Measurements from ENCODE around the gene P2RY14.
"Not testable (repeated sequence)": the region's sequence is repeated elsewhere in the genome, so short reads cannot be mapped to it uniquely, and the experiment has no call there.

The P2RY14 gene

DNA sequence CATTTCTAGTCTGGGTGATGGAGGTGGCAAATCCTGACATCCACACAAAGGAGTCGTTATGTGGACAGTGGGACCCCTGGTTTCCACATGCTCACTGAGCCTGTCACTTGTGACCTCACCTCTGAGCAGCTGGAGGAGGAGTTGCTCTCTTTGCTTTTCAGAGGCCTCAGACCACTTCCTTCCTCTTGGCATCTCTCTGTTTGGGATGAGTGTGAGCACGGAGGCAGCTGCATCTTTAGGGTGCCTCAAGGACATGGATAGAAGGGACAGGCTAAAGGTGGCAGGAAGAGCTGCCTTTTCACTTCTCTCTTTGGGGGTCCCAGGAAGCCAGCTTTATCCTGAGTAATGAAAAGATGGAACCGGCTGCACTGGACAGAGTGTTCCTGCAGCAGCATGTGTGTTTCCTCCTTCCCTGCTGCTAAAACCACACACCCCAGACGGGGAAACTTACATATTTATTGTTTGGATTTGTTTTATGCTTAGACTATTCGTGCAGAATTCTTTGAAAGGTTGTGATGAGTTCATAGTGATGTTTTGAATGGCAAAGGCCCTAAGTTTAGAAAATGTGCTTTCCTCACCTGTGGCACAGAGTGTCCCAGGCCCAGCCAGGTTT is 107.1 kb downstream of the P2RY14 start:
- FAIRE-seq: no peak

DNA sequence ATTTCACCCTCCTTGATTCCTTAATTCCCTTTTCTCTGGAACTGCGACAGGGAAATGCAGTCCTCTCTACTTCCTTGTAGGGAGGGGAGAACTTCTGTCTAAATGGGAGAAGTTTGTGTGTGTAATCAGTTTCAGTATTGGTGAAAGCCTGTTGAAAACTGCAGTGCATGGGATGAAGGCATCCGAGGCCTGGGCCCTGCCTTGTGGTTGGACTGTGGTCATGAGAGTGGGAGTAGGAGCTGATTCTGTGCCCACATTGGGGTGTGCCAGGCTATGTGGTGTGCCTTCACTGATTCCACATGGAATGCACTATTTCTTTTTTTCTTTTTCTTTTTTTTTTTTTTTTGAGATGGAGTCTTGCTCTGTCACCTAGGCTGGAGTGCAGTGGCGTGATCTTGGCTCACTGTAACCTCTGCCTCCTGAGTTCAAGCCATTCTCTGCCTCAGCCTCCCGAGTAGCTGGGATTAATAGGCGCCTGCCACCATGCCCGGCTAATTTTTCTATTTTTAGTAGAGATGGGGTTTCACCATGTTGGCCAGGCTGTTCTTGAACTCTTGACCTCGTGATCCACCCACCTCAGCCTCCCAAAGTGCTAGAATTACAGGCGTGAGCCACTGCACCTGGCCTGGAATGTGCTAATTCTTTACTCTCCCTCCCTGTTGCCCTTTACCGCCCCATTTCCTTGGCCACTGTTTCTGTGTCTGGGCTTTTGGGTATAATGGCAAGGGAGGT is 108.2 kb downstream of the P2RY14 start:
- not testable (repeated sequence) for FAIRE-seq

DNA sequence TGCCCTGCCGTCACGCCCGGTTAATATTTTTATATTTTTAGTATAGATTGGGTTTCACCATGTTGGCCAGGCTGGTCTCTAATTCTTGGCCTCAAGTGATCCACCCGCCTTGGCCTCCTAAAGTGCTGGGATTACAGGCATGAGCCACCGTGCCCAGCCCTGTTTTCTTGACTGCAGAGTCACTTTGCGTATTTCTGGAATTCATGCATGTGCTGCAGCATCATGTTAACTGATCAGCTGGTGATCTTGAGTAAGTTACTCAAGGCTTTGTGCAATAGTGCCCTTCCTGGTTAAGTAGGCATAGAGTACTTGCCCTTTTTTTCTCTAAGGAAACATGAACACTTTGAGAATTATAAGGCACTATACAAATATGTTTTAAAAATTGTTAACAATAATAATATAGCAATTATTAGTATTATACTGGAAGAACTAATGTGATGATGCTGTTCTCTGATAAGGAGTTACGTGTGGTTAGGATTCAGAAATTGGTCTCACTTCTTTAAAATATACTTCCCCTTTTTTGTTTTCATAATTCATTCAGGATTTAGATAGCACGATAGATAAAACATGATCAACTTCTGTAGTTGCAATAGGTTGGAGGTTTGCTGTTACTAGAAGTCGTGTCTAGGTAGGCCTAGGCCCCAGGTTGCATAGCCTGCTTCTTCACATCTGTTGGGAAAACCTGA is 108.9 kb downstream of the P2RY14 start:
- FAIRE-seq: no peak

DNA sequence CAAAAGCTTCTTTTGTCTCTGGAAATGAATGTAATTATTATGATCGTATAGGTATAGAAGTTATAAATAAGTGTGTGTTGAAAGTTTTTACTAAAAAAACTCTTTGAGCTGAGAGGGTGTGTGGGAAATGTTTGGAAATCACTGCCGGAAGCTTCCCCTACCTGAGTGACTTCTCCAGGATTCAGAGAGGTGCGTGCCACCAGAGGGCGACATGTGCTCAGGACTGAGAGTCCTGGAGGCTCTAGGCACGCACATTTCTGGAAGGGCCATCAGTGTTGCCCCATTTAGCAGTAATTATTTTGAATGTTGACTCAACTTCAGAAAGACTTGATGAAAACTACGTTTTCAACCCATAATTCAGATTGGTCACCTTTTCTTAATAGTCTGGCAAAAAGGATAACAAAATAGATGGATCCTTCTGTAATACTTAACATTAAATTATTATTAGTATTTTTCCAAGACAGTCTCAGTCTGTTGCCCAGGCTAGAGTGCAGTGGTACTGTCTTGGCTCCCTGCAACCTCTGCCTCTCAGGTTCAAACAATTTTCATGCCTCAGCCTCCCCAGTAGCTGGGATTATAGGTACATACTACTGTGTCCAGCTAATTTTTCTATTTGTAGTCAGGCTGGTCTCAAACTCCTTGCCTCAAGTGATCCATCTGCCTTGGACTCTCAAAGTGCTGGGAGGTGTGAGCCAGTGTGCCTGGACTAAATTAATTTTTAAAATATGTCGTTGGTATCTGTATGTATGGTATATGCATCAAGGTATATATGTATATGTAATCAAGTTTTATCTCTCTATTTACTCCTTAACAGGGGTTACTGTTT is 109.9 kb downstream of the P2RY14 start:
- no peak for FAIRE-seq

DNA sequence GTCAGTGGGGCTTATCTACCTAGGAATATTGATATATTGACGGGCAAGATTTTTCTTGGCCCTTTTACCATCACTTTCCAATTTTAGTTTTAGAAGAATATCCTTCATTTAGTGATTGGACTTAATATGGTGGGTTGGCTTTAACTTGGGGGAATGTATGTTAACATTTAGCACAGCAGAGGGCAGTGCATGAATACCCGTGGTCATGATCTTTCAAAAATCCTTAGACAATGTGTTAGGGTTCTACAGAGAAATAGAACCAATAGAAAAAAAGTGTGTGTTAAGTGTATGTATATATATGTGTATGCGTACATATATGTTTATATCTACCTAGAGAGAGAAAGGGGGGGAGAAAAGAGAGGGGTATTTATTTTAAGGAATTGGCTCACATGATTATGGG is 112.2 kb downstream of the P2RY14 start:
- FAIRE-seq: no peak

DNA sequence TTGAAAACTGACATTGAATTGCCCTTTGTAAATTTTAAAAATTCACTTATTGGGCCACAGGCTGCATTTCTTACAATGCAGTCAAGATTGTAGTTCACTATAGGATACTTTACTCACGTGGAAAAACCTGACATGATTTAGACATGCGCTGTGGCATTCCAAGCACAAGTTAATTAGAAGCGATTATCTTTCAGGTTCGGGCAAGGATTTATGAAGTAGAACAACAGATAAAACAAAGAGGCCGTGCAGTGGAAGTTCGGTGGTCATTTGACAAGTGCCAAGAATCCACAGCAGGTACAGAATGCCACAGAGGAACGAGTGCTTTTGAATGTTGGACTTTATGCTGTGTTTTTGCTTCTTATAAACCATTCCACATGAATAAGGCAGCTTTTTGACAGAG is 113.1 kb downstream of the P2RY14 start:
- no peak for FAIRE-seq
